HG02623 (cell line): Measurements from ENCODE around the gene ADRM1.

Experiments
- ATAC-seq: cut with Tn5 transposase; IDR thresholded peaks from one replicate; pipeline ENCODE4 v1.9.1; 2021; ENCODE audit warnings: moderate library complexity; ENCODE audit not compliant: unreplicated experiment

The ADRM1 gene

DNA sequence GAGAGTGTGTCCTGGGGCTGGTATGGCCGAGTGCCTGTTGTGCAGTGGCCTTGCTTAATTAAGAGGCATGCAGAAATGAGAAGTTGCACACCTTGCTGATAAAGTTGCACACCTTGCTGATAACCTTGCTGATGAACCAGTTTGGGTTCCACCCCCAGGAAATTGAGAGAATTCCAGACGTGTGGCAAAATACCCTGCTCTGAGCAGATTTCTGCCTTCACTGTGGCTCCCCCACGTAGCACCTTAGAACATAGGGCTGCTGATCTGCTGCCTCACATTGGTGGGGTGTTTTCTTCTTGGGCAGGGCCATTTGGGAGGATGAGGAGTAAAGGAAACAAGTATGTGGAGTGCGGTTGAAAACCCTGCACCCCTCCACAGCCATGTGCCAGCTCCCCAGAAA is 22.5 kb upstream of the ADRM1 start:
- ATAC-seq: no peak

DNA sequence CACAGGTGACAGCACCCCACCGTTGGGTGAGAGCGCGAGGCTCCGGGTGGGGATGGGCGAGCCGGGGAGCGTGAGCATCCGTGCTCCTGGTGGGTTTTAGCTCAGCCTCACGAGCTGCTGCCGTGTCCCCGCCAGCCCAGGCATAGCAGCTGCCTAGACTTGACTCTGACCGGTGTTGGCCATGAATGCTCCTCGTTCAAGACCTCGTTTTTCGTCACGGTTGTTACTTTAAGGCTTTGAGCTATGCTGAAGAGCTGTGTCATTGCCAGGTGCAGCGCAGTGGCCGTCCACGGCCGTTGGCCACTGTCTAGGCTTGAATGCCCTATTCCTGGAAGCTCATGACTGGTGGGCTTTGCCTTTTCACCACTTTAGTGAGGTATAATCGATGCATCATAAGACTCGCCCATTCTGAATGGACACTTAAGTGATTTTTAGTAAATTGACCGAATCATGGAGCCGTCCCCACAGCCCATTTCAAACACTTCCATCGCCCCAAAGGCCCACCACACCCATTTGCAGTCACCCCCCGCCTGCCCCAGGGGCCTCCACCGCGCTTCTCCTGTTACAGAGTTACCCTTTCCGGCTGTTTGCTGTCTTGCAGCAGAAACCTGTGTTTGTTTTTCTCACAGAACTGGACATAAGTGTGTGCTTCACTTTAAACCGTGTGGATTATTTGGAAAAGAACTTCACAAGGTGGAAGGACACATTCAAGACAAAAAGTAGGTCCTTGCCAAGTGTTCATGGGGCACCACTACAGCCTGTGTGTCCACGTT is 21.4 kb upstream of the ADRM1 start:
- ATAC-seq: no peak

DNA sequence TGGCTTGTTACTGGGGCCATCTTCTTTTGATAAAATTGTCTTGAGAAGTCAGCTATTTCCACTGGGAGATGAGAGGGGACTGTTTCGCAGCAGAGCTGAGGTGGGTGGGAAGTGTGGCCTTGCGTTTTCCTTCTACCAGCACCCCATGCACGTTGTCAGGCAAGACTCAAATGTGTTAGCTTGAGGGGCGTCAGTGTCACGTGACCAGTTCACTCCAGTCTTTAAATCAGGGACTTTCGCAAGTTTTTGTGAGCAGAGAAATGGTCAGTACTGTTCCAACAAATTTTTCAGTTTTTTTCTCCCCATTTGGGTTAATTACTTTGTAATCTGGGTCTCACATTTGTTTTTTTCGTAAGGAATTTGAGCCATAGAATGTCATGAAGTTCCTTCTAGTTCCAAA is 20.7 kb upstream of the ADRM1 start:
- ATAC-seq: no peak

DNA sequence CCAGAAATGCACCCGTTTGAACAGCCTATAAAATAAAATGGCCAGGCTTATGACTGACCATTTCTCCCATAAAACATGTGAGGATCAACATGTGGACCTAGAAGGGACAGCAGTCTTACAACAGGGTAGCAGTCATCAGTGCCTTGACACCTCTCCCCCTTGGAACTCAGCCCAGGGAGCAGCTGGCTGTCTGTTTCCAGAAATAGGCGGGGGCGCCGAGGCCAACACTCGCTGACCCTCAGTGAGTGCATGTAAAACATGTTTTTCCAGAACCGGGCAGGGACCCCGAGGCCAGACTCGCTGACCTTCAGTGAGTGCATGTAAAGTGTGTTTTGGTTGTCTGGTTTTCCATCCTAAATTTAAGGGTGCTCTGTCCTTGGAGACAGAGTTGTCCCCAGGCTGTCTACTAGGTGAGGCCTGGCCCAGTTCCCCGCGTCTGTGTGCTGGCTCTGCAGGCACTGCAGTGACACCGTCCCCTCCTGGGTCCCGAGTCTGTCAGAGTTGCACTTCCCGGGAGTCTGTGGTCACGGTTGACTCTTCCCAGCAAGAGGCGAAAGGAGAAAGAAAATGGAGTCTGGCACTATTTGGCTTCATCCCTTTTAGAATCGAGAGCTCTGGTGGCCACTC is 19.8 kb upstream of the ADRM1 start:
- ATAC-seq: no peak

DNA sequence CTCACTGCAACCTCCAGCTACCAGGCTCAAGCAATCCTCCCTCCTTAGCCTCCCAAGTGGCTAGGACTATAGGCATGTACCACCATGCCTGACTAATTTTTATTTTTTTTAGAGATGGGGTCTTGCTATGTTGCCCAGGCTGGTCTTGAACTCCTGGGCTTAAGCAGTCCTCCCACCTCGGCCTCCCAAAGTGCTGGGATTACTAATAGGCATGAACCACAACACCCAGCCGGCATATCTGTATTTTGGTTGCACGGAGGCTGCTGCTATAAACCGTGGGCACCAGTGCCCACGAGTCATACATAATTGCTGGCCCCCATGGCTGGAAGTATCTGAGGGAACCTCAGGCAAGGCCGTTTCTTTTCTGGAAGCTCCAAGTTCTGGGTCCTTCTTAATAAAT is 18.3 kb upstream of the ADRM1 start:
- no peak for ATAC-seq

DNA sequence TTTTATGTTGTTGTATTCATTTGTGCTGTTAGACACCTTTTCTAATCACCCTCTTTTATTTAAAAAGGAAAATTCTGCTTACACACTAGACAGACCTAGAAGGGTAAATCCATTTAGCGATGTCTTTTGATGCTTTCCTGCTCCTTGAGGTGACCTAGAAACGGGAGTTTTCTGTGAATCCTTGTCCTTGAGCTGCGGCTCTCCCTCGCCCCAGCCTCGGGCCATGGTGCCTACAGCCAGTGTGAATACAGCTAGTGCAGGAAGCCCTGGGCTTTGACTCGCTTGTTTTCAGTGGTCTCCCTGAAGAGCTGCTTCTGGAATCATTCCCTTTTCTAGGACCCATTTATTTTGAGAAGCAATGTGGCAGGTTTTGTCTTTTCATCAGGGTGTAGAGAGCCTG is 17.6 kb upstream of the ADRM1 start:
- ATAC-seq: no peak

DNA sequence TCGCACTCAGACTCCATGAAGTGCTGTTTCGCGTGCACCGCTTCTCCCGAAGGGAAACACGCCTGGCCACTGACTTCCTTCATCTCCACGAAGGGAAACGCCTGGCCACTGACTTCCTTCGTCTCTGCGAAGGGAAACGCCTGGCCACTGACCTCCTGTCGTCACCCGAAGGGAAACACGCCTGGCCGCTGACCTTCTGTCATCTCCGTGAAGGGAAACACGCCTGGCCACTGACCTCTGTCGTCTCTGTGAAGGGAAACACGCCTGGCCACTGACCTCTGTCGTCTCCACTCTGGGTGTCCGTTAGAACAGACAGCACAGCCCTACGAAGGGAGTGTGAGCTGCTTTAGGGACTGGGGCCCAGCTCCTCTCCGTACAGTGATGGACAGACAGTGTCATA is 17.1 kb upstream of the ADRM1 start:
- no peak for ATAC-seq

DNA sequence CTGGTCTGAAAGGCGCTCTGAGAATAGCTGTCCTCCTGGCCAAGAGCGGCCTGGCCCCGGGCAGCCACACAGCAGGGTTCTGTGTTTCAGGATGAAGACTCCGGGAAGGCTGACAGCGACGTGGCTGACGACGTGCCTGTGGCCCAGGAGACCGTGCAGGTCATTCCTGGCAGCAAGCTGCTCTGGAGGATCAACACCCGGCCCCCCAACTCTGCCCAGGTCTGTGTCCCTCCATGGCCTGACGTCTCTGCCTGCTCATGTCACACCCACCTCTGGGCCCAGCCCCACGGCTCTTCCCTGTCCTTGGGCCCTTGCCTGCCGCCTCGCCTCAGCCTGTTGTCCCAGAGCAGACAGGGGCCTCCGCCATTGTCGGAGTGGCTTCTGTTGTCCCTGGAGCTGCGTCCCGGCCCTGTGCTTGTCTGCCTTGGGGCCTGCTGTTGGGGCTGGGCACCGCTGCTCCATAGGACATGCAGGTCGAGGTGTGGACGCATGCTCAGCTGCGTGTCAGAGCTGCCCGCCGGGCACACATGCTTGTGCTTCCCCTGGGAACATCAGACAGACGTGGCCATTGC is 16.2 kb upstream of the ADRM1 start:
- ATAC-seq: no peak

DNA sequence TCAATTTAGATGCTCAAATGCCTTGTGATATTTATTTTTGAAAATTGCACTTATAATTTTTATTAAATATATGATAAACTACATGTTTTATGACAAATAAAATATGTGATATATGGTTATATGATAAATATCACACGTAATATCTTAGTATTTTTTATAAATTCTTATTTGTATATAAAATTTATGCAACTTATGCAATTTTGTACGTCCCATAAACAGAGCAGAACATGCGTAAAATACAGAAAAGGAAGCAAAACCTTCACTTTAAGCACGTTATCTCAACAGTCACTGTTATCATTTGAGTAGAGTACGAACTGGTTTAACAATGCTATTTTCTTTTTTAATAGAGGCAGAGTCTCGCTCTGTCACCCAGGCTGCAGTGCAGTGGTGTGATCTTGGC is 15.7 kb upstream of the ADRM1 start:
- ATAC-seq: no peak

DNA sequence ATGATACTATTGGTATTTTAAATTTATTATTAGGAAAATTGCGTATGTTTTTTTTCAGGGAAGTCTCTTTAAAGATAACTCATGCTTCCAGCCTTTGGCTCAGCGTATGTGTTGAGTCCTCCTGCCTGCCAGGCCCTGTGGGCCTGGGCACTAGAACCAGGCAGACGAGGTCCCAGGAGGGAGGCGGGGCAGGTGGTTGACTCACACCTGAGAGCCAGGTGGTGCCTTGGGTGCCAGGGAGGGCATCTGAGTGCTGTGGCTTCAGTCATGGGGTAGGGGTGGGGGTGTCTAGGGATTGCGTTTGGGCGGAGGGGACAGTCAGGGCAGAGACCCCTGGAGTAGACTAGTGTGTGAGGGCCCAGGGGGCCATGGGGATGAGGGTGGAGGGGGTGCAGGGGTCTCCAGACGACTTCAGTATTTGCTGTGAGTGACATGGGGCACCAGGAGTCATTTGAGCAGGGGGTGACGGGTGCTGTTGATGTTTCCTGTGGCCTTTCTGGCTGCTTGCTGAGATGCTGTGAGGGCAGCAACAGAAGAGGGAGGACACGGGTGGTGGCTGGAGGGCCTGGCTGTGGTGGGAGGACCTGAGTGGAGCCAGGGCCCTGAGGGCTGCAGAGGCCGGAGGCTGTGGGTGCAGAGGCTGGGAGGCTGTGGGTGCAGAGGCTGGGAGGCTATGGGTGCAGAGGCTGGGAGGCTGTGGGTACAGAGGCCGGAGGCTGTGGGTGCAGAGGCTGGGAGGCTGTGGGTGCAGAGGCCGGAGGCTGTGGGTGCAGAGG is 14.8 kb upstream of the ADRM1 start:
- no peak for ATAC-seq

DNA sequence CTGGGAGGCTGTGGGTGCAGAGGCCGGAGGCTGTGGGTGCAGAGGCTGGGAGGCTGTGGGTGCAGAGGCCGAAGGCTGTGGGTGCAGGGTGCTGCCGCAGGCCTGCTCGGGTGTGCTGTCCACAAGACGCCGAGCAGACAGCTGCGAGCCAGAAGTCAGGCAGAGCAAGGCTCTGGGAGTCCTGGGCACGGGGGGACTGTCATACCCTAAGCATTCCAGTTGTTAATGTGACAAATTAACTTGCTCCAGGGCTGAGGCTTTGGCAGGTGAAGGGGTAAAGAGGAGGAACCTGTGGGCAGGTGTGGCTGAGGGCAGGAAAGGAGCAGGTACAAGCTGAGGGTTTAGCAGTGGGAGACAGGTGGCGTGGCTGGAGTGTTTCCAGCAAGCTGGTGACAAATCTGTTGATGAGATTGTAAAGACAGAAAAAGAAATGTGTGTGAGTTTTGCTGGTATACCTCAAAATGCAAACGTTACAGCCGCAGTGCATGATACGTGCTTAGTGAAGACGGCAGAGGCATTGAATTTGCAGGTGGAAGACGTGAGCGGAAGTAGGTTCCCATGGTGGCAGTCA is 14.2 kb upstream of the ADRM1 start:
- no peak for ATAC-seq

DNA sequence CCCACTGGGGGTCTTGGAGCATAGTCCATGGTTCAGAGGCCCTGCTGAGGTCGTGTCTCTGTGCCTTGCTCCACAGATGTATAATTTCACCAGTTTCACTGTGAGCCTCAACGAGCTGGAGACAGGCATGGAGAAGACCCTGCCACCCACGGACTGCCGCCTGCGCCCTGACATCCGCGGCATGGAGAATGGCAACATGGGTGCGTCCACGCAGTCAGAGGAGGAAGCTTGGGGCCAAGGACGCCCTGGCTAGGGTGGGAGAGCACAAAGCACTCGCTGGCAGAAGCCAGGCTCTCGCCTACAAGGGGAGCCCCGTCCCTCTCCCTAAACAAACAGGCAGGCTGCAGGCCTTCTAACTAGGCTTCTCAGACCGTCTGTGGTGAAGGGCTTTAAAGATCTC is 13.7 kb upstream of the ADRM1 start:
- ATAC-seq: no peak

DNA sequence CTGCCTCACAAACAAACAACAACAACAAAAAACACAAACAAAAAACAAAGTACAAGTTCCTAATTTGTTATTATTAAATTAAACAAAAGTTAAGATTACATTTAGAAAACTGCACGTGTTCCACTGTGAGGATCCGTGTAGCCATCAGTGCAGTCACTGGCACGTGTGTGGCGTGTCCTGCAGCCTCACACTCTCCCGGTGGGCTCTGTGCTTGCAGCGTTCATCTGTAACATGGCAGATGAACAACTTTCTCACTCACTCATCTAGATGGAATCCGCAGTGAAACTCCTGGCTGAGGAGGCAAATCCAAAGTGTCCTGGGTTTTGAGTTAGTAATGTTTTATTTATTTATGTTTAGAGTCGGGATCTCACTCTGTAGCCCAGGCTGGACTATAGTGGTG is 12.9 kb upstream of the ADRM1 start:
- no peak for ATAC-seq

DNA sequence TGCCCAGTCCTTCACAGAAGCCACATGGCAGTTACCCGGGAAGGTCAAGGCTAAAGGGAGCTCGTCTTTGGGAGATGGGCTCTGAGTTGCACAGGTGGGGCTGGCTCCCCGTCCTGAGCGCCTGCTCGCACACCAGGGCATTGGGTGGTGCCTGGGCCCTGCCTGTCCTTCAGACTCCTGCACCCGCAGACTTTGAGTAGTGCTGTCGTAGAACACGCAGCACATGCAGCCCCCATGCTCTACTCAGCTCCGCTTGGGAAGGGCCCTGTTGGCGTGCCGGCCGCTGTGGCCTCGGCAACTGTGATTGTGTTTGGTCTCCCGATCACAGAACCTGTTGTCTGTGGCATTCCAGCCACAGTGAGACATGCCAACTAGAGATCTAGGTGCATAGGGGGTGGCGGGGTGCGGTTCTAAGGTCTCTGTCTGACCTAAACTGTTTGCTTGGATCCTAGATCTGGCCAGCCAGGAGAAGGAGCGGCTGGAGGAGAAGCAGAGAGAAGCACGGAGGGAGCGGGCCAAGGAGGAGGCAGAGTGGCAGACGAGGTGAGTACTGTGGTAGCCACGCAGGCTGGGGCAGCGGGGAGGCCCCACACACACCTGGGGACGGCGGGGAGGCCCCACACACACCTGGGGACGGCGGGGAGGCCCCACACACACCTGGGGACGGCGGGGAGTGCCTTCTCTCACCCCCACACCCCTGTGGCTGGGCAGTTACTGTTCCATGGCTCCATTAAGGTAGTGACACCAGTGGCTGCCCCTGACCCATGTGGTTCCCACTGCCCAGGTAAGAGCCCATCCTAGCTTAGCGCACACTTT is 11.3 kb upstream of the ADRM1 start:
- no peak for ATAC-seq

DNA sequence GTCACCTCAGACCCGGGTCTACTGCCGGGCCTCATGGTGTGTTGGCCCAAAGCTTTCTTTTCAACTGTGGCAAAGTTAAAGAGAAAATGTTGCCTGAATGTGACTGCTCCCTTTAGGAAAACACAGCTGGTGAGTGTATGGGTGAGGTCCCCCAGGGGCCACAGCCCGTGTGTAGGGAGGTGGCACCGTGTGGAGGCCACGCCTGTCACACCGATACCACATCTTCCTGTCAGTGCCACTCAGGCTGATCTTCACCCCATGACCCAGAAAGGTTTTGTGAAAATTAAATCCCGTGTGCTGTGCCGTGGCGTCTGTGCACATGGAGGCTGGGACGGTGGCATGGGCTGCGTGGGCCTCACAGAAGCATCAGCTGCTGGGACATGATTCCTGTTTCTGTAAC is 10.7 kb upstream of the ADRM1 start:
- ATAC-seq: no peak

DNA sequence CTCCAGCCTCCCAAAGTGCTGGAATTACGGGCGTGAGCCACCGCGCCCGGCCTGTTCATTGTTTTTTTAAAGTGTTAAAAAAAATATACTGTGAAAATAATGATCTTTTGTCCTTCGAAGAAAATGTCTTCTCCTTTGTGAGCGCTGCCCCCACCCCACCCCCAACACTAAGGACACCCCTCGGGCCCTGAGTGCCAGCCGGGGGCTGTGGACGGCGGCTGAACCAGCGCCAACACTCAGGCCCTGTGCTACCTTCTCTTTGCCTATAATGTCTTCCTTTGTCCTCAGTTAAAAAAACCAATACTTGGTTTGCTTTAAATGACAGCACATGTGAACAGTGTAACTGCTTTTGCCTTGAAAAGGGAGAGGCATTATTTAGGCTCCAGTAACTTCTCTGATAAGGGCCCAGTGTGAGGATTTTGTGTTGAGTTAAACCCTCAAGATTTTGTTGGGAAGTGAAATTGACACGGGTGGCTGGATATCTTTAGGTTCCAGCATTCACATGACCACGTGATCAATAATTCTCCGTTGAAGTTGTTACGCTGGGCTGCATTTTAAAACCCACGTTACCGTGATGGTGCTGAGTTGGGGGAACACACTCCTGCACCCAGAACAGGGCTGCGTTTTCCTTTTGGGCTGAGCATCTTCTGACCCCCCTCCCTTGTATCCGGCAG is 9.5 kb upstream of the ADRM1 start:
- ATAC-seq: no peak

DNA sequence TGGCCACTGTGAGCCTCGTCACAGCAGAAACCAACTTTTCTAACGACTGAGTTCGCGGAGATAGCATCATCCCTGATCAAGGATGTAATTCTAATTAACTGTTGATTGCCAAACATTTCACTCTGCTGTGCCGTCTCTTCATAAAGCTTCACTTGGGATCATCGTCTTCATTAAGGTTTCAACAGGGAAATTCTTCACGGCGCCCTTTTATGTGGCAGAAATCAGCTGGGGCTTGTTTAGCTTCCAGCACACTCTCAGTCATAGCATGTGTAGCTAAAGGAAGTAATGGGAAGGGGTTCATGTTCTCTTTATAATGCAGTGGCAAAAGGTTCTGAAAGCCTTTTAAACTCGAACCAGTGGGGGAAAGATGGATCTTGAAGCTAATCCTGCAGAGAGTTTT is 8.9 kb upstream of the ADRM1 start:
- ATAC-seq: no peak

DNA sequence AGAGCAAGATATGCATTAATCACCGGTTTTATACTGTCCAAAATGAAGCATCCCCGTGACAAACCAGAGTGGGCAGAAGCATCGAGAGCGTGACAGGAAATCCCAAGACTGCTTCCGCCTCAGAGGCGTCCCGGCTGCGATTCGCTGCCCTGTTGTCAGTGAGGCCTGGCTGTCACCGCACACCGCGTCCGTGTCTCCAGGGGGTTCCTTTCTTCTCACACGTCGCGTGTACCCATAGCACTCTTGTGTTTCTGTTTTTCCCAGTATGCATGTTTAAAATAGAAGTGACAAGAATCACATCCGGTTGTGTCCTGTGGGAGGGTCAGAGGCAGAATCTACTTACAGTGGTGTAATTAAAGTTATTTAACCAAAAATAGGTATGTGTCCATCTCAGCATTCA is 8.3 kb upstream of the ADRM1 start:
- no peak for ATAC-seq

DNA sequence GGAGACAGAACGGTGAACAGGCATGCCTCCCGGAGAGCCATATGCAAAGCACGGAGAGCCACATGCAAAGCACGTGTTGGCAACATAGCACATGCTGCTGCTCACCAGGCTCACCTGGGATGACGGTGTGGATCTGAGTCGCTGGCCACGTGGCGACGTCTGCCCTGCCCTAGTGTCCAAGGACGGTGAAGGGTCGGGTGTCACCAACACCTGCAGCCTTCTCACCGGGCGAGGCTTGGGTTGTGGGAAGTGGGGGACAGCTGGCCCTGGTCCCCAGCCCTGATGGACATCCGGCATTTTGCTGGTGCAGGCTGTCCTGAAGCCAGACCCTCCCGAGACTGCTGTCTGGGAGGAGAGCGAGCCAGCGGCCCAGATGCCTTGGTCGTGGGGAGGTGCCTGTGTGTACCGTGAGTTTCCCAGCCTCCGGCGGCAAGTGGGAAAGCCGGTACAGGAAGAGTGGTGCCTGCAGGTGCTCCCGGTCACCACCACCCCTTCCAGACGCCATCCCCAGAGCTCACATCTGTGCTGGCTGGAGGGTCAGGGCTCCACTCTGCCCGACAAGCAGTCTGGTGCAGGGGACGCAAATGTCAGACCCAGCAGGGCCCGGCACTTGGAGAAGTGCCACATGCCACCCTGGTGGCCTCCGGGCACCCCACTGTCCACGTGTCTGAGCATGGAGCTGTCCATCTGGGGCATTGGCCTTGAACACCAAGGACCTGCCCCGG is 5.9 kb upstream of the ADRM1 start:
- no peak for ATAC-seq
